Inferior parietal cortex (tissue), 1 donor: Measurements from ENCODE around the gene NR2E1.

Experiments
- DNase-seq: peaks from one replicate; pipeline ENCODE4 v3.0.0-alpha.2; 2016; ENCODE audit errors: extremely low spot score

Gene NR2E1

DNA sequence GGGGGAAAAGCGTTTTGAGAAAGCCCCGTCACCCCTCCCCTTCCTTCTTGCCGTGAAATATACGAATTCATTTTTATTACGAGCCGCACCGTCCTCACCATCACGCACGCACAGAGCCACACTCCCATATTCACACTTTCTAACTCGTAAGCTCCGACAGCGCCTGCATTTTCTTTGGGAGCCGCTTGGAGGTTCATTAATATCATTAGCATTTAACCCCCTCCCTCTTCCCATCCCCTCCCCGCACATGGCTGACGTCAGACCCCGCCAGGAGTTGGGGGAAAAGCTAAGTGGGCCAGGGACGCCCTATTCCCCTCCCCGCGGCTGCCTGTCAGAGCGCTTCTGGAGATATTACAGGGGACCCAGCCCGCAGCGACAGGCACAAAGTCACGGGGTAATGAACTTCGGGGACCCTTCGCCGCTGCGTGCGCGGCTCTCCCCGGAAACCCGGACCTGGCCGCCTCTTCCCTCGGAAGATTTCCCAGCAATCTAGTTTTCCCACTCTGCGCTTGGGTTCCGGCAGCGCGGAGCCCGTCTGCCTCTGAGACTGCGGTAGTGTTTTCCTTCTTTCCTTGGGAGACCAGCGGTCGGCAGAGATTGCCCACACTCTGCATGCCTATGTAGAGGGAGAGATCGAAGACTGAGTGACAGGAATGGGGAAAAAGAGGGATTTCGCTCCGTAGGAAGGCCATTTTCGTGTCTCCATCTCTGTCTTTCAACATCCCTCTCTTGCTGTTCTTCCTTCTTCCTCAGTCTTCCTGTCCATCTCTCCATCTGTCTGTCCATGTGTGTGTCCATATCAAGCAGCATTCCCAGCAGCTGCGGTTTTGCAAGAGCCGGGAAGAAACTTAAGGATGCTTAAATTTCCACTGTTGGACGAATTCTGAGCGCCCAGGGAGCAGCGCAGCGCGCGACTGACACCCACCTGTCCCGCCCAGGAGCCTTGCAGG is at the start of gene NR2E1:
NR2E1 (plus strand) TSS at position 309 of the 950 bp plus-strand sequence. CDS start 744 bp downstream, outside the sequence.
- DNase-seq = no peak

DNA sequence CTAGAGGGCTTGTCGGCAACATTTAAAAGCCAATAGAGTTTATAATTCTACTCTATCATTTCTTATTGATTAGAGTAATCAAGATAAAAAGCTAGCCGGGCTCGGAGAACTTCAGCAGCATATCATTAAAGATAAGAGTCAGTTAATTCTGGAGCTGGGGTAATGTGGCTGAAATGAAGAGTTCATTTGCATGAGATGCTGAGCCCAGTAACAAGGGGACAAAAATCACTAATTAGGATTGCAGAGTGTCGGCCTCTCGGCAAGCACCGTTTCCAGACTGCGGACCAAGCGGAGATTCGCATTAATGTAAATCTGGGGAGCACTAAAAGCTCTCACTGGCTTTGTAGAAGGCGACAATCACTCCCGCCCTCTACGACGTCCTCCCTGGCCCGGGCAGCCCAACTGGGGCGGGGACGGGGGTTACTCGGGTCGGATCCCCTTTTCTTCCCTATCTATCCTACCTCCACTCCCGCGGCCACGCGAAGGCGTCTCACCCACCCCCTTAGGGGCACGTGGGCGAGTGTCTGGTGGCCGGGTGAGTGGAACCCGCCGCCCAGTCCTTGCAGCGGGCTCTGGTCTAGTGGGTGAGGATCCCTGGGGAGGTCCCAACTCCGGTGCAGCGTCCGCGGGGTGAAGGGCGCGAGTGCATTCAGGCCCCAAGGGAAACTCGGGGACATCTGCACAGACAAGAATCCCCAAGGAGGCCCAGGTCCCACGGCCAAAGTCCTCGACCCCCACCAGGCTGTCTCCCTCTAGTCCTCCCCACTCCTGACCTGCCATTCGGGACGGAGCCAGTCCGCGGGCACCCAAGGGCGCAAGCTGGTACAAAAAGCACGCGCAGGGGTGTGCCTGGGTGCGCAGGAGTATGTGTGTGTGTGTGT is 49.0 kb upstream of the NR2E1 start:
- no peak for DNase-seq

DNA sequence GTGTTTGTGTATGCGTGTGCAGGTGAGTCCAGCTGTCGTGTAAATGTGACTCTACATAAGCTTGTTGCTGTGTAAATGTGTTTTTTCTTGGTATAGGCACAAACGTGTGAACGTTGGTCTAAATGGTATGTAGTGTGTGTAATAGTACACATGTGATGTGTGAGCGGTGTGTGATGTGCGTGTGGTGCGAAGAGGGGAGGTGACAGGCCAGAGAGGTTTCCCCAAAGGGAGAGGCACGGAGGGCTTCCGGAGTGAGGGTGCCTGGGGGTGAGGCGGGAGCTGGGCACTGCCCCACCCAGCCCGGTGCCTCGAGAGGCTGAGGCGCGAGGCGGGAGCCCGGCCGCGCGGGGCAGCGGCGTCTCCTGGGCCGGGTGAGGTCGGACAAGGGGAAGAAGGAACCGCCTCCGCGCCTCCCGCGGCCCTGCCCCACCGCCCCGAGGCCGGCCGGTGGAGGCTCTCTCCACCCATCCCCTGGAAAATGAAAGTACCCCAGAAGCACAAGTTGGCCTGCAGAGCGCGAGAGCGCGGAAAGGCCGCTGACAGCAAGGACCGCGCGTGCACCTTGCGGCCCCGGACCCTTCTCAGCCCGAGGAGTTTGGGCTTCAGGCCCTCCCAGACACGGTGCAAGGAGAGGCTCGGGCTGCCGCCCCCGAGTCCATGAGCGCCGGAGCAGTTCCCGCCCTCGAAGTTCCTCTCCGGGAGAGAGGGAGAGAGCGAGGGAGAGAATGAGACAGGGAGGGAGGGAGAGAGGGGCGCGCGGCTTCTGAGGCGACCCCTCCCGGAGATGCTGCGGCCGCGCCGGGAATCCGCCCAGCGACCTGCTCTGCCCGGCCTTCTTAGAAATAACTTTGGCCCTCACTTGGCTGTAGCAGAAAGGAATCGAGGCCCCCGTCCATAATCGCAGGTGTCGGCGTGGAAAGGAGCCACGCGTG is 48.1 kb upstream of the NR2E1 start:
- DNase-seq = no peak

DNA sequence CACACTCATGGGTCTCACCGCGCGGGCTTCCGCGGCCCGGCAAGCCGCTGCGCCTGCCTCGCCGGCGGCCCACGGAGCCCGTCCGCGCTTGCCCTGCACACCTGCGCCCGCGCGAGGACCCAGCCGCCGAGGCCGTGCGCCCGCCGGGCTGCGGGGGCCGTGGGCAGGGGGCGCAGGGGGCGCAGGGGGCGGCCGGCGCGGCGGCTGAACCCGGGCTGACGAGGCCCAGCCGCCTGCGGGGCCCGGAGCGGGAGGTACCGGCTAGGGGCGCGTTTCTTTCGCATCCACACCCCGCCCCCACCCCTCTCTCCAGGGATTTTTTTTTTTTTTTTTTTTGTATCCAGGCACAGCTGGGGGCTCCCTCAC is 47.5 kb upstream of the NR2E1 start:
- DNase-seq = no peak

DNA sequence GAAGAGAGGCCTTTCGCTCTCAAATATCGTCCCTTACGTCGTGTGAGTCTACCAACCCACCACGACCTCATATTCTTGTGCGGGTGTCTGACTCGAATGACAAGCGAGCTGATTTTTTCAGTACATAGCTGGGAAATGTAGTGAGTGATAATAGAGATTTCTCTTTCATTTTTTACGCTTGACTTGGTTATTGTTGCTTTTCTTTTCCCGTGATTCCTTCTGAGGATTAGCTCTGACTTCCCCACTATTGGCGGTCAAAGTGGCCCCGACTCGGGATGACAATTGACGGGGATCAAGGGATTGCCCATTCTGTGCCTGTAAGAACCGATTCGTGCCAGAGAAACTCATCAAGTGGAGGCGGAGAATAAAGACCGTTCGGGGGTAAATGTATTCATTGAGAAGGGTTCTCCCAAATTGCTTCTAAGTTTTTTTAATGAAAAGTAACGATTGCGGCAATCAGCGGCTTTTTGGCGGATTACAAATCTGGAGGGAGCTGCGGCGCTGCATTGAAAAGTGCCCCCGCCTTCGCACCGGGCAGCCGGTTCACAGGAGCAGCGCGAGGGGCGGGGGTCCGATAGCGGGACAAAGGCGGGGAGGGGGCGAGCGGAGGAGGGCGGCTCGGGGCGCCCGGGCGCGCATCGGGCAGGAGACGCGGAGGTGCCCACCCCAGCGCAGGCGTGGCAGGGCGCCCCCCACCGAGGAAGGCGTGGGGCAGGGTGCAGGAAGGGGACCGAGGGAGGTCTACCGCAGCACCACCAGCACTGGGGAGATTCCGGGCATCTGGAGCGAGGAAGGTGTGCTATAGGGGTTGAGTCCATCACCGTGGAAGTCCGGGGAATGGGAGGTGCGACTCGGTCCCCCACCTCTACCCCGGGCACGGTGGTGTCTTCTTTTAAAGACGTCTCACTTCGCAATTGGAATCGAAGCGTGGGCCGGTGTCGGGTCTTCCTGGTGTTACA is 46.7 kb upstream of the NR2E1 start:
- DNase-seq = peak; percentile 8

DNA sequence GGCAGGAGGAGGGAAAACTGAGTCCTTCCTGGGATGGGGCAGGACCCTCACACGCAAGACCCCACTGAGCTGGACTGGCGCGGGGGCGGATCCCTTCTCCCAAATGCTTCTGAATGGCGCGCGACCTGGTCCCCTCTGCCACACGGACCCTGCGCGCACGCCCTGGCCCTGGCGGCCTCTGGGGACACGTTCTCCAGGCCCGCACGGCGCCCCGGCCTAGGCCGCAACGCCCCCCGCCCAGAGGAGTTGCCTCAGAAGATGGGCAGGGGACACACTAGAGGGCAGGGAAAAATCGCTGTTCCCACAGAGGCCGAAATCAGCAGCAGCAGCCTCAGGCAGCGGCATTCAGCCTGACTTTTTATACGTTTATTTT is 46.1 kb upstream of the NR2E1 start:
- no peak for DNase-seq

DNA sequence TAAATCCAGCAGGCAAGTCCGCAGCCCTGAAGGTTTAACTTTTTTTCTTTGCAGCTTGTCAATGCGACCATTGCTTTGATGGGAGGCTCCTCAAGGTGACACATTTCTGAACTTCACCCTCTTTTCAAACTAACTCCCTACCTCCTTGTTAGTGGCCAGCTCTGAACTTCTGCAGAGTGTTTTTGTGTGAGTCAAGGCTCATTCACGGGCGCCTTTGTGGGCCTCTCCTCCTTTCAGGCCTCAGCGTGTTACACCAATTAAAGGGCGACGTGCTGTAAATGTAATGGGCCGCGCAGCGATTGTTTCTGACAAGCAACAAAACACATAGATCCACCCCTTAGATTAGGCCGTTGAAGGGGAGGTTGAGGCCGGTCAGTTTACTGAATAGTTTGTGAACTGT is 45.5 kb upstream of the NR2E1 start:
- DNase-seq = no peak

DNA sequence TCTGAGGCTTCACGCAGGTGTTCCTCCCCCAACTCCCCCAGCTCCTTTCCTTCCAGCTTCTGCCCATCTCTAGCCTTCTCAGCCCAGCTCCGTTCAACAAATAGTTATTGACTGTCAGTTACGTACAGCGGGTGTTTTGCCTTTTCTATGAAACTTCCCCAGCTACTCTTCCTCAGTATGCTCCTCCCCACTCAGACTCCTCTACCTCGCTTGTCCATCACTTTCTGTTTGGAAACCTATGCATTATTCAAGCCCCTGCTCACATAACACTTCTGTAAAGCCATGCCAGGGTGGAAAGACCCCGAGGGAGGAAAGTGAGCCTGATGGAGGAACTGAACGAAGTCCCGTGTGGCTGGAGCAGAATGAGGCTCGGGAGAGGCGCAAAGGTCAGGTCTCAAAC is 44.2 kb upstream of the NR2E1 start:
- no peak for DNase-seq

DNA sequence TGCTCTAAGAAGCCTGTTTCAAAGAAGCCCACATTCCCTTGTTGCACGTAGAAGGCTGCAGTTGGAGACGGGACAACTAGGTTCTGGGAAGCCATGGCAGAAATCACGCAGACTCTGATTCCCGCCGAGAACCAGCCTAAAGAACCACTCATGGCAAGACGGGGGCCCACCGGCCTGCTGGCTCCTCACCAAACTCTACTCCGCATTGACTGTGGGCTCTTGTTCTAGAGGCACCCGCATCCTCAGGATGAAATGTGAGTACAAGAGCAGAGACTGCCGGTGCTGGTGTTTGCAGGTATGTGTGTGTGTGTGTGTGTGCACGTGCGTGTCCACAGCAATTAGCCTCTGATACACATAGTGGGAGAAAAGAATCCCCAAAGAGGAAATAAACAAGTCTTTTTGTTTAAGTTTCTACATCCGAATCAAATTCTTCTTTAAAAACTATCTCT is 42.3 kb upstream of the NR2E1 start:
- no peak for DNase-seq

DNA sequence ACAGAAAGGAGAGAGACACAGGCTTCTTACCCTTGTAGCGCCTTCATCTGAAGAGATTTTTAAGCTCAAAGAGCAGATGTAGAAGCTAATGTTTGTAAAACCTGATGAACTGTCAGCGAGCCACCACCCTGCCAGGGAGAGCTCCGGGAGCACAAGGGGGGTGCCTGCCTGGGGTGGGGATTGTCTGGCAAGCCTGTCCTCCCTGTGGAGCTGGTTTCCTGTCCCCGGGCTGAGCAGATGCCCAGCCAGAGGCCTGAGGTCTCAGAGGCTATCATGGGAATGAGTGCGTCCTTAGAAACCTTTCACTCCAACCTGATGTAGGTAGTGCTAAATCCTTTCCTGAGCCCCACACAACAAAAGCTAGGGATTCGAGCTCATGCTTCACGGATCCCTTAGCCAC is 41.9 kb upstream of the NR2E1 start:
- DNase-seq = no peak

DNA sequence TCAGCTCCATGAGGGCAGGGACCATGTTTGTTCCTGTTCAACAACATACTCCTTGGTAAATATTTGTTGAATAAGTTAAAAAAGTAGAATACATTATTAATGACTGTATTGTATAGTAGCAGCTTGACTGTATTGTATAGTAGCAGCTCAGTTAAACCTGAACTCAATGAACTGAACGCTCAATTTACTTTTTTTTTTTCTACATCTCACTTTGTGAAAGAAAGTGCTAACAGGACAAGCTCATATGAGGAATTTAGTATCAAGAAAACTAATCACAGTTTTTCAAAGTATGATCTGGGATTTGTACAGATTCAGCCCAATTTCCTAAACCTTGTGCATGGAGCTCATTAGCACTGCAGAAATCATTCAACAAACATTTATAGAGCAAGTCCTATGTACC is 38.8 kb upstream of the NR2E1 start:
- DNase-seq = no peak

DNA sequence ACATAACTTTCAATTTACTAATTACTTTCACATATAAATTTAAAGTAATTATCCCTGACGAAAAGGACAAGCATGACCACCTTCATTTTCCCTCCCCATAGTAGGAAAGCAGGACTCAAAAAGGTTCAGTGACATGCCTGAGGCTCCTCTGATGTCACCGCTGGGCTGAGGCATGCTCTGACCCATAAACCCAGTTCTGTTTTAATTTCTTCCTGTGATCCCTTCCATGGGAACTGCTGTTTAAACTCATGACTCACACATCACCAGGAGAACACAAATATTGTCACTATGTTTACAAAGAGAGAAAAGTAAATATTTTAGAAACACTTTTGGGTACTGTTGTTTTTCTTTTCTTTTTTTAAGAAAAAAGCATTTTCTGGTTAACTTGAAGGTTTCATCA is 38.0 kb upstream of the NR2E1 start:
- no peak for DNase-seq

DNA sequence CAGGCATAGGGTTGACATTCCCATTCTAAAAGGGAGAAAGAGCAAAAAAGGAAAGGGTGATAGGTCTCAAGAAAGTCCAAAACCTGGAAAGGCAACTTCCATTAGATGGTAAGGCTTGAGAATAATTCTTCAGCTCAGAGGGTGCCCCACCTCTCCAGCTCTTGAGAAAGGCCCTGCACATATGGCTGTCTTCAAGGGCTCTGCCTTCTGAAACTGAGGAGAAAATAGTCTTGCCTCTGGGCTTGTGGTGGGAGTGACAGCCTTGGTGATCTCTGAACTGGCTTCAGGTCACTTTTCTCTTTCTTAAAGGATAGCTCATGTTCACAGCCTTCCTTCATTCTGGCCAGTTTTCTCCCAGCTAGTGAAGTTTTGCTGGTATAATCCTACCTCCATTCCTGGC is 35.6 kb upstream of the NR2E1 start:
- DNase-seq = no peak

DNA sequence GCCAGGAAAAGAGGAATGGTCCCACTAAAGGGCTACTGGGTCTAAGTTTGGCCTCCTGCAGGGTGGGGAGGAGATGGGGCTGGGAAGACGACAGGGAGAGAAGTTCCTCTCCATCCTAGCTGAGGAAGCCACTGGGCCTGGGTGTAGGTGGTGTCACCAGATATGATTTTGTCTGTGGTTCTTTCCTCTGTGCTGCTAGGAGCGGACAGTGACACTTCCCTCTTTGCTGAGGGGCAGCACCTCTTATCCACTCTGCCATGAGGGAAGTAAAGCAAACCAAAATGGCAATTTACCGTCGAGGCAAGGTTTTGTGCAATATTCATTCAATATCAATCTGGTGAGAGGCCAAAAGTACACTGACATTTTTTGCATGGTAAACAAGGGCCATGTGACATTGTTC is 33.0 kb upstream of the NR2E1 start:
- no peak for DNase-seq

DNA sequence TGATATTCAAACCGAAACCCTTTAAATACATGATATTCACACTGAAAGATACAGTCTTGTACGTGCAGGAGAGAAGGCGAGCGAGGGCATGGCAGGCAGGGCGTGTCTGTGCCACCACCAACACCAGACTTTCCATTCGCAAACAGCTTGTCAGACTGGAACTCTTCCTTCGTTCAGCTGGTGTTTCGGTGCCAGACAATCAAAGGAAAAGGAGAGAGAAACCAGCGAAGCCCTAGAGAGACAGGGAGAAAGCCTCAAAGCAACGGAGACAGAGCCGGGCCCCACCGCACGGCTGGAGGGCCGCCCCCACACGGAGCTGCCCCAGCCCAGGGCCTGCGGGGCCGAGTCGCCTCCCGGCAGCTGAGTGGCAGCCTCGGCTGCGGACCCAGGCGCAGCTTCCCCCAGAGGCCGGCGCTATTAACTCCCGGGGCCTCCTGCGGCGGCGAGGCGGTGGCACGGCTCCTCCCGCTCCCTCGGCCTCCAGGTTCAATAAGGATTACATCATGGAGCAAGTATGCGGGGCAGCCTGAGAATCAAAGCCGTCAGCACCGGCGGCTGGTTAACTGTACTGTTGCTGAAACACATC is 32.1 kb upstream of the NR2E1 start:
- no peak for DNase-seq

DNA sequence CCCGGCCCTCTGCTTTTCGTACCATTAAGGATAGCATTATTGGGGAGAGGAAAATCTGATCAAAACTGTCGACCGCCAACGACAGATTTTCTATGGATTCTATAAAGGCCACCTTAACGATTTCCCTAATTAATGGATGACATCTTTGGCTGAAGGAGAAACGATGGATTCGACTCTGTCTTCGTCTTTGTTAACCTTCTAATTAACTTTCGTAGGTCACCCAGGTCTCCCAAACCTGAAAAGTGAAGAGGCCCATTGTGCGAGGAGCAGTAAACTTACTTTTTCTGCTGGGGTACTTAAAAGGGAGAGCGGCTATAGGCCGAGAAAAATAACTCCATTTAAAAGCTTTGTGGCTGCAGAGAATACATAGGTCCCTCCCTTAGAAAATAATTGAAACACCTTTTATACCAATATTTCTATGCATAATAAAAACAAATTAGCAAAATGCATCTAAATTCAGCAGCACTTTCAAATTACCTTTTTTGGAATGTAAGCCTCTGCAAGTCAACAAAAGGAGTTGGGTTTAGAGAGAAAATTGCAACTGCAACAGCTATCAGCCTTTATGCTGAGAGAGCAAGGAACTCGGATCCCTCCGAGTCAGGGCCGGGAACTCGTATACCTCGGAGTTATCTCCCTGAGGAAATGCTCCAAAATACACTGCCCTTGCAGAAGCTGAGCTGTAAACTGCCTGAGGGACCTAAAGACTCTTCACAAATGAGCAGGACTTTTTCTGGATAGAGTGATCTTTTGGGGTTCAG is 31.4 kb upstream of the NR2E1 start:
- DNase-seq = no peak

DNA sequence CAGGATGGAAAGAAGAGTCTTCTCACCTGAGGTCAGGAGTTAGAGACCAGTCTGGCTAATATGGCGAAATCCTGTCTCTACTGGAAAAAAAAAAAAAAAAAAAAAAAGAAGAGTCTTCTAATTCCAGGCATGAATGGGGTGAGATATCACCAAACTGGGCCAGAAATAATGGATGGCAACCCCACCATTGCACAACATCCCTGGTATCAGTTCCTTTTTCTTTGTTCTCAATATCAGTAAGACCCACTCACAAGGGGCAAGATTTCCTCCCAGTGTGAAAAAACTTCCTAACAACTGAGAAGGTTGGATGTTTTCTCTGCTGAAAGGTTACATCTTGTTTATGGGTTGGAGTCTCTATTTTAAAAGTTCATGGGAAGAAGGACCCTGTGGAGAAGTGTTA is 23.6 kb upstream of the NR2E1 start:
- DNase-seq = no peak

DNA sequence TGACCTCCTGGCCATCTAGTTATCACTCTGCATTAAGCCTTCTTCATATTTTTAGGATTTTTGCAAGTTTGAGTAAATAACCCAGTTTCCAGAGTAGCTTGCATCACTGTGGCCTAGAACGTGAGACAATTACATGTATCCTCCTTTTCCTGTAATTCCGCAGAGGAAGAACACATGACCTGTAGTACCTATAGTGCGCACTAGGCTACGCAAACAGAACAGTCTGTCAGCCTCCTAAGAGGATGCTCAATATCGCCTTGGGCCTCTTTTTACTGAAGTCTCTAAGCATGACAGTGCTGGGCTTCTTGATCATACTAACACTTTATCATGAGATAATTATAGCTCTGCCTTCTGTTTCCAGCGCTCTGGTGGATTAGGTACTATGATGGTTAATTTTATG is 20.2 kb upstream of the NR2E1 start:
- no peak for DNase-seq

DNA sequence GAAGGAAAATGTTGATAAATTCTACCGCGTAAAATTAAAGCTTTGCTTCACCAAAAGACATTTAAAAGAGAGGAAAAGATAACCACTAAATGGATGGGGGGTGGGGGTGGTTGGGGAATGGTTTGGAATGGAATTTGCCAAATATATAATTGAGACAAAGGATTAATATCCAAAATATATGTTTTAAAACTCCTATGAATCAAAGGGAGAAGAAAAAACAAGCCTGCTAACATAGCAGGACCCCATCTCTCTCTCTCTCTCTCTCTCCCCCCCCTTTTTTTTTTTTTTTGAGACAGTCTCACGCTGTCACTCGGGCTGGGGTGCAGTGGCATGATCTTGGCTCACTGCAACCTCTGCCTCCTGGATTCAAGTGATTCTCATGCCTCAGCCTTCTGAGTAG is 13.4 kb upstream of the NR2E1 start:
- DNase-seq = no peak
